Natural killer cell (primary cell): ENCODE measurements around the gene VWA7. TPM values are rescaled to one million over a fixed set of nuclear protein-coding genes. Genes with fewer than 3 reads are reported as not detected.
A peak's percentile ranks its signal among the peaks of the same experiment; 100 is the strongest.

Experiments used
- ATAC-seq, 3 donors: fragments of 150-1000 bp in 2 of 3; fragments of 200-7000 bp in 1 of 3; cut with Tn5 transposase; 1 replicate in 1 of 3; 2 replicates in 2 of 3; pipeline ENCODE4 v1.10.0; 2021; ENCODE audit warnings: mild to moderate bottlenecking in 2 of 3, moderate library complexity in 2 of 3
- DNase-seq, 2 donors: peaks; one replicate each; pipeline versions ENCODE4 v3.0.0 to v3.0.0-alpha.2; 2013 to 2021; ENCODE audit warnings: mixed read lengths in 1 of 2
- H3K27ac ChIP-seq: one replicate; pipeline ENCODE4 v1.5.1; 2013; ENCODE audit warnings: mild to moderate bottlenecking, low read length
- H3K27me3 ChIP-seq: one replicate; pipeline ENCODE4 v1.6.1; 2013; ENCODE audit warnings: low read length; ENCODE audit not compliant: control insufficient read depth, insufficient read depth
- H3K36me3 ChIP-seq: one replicate; pipeline ENCODE4 v1.6.1; 2013; ENCODE audit warnings: low read length; ENCODE audit not compliant: control insufficient read depth, insufficient read depth
- H3K4me1 ChIP-seq: one replicate; pipeline ENCODE4 v1.6.1; 2013; ENCODE audit warnings: low read length; ENCODE audit not compliant: control insufficient read depth, insufficient read depth
- H3K4me3 ChIP-seq: one replicate; pipeline ENCODE4 v1.5.1; 2013; ENCODE audit warnings: low read length
- H3K9me3 ChIP-seq: one replicate; pipeline ENCODE4 v1.6.1; 2013; ENCODE audit warnings: low read length; ENCODE audit not compliant: control insufficient read depth, insufficient read depth
- H3K27ac Mint-ChIP-seq, 2 donors: one replicate each; pipeline ENCODE4 v1.8.0; 2022; ENCODE audit warnings: mild to moderate bottlenecking in 2 of 2, mixed read lengths in 2 of 2, moderate library complexity in 1 of 2
- H3K27me3 Mint-ChIP-seq, 2 donors: one replicate each; pipeline ENCODE4 v1.8.0; 2022; ENCODE audit warnings: low read depth in 2 of 2, mixed read lengths in 2 of 2
- H3K36me3 Mint-ChIP-seq: one replicate; pipeline ENCODE4 v1.8.0; 2022; ENCODE audit warnings: mixed read lengths
- H3K4me1 Mint-ChIP-seq, 2 donors: one replicate each; pipeline ENCODE4 v1.8.0; 2022; ENCODE audit warnings: mixed read lengths in 2 of 2
- H3K4me3 Mint-ChIP-seq: one replicate; pipeline ENCODE4 v1.8.0; 2022; ENCODE audit warnings: mild to moderate bottlenecking, moderate library complexity, mixed read lengths
- H3K9me3 Mint-ChIP-seq, 2 donors: one replicate each; pipeline ENCODE4 v1.8.0; 2022; ENCODE audit warnings: mixed read lengths in 2 of 2
- WGBS: methylation state at CpG from one replicate; pipeline ENCODE4 v1.1.7; 2013; ENCODE audit warnings: missing lambda C conversion rate; ENCODE audit not compliant: insufficient coverage; 5-methylcytosine and 5-hydroxymethylcytosine counted together
- intact Hi-C: fragments of 100-400 bp; cut with micrococcal nuclease; formaldehyde crosslinking; loops from one replicate; pipeline ENCODE4 v1.14.2; 2022
- total RNA-seq, 4 donors: library from RNA; stranded (reverse); fragments of 120-200 nt in 1 of 4; gene quantifications; one replicate each; pipeline versions ENCODE4 v1.2.3 to v1.2.4, GENCODE V29; 2013 to 2022
- TF ChIP-seq, protein P1 (sequence below): fragments of 200-600 bp; IDR thresholded peaks from one replicate; pipeline ENCODE4 v1.8.0; 2022; ENCODE audit warnings: antibody characterized with exemption

The VWA7 gene
- total RNA-seq, 3 donors from 2014 or later (not counting 1 experiment from before 2014, with no cell fraction given): 2.4 to 4.7 (median 3.2) TPM

DNA sequence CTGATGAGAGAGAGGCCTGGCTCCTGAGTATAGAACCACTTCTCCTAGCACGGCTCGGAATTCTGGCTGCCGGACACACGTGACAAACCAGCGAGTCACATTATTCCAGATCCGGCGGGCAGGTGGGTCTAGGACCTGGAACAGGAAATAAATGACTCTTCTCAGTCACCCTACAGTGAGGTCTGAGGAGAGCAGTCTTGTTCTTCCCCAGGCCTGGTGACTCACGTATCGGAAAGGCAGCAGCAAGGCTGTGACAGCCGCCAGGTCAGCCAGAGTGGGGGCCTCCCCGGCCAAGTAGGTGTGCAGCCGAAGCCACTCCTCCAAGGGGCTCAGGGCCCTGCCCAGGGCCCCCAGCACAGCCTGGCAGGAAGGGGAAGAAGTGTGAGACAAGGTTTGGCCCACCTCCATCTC lies 15.6 kb upstream of the VWA7 start:
- Histone ChIP-seq H3K27me3 (no peaks in the 10 kb centered on the region), H3K4me3 (no peak overlapping the region), H3K9me3 (no peaks in the 10 kb centered on the region), H3K36me3 (peaks cover 10% of the 10 kb centered on the region), H3K27ac (peak overlapping the region; percentile 13), H3K4me1 (peaks cover 28% of the 10 kb centered on the region)
- TF ChIP-seq, protein P1, sequence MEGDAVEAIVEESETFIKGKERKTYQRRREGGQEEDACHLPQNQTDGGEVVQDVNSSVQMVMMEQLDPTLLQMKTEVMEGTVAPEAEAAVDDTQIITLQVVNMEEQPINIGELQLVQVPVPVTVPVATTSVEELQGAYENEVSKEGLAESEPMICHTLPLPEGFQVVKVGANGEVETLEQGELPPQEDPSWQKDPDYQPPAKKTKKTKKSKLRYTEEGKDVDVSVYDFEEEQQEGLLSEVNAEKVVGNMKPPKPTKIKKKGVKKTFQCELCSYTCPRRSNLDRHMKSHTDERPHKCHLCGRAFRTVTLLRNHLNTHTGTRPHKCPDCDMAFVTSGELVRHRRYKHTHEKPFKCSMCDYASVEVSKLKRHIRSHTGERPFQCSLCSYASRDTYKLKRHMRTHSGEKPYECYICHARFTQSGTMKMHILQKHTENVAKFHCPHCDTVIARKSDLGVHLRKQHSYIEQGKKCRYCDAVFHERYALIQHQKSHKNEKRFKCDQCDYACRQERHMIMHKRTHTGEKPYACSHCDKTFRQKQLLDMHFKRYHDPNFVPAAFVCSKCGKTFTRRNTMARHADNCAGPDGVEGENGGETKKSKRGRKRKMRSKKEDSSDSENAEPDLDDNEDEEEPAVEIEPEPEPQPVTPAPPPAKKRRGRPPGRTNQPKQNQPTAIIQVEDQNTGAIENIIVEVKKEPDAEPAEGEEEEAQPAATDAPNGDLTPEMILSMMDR: no peak
- H3K27ac Mint-ChIP-seq: no peak overlapping the region
- peaks cover 28 to 34% of the 10 kb centered on the region in 2 donors for H3K4me1 Mint-ChIP-seq
- H3K4me3 Mint-ChIP-seq: no peak overlapping the region
- no peak for DNase-seq
- peaks cover 7% of the 10 kb centered on the region for H3K36me3 Mint-ChIP-seq
- WGBS: 68% methylated on average over 12 of the region's 12 CpGs
- H3K9me3 Mint-ChIP-seq: no peaks in the 10 kb centered on the region
- H3K27me3 Mint-ChIP-seq: no peaks in the 10 kb centered on the region
- ATAC-seq: no peak
- intact Hi-C loops: no loop called here

DNA sequence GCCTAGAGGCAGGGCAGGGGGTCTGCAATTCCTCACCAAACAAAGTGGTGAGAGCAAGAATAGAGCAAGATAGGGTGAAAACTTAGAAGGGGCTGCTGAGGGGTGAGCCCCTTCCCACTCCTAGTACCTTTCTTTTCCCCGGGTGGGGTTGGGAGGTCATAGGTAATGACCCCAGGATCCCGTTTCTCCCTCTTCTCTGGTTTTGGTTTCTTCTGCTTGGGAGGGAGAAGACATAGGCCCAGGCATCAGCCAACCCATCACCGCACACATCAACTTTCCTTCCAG lies 14.9 kb upstream of the VWA7 start:
- Histone ChIP-seq H3K4me1 (peaks cover 21% of the 10 kb centered on the region), H3K27me3 (no peaks in the 10 kb centered on the region), H3K9me3 (no peaks in the 10 kb centered on the region), H3K36me3 (peaks cover 10% of the 10 kb centered on the region), H3K4me3 (no peak overlapping the region), H3K27ac (no peak overlapping the region)
- no peak for DNase-seq
- no peak overlapping the region for H3K27ac Mint-ChIP-seq
- intact Hi-C loops: no loop called here
- ATAC-seq: no peak
- no peaks in the 10 kb centered on the region for H3K27me3 Mint-ChIP-seq
- WGBS: 100% methylated on average over 1 of the region's 3 CpGs
- H3K9me3 Mint-ChIP-seq: no peaks in the 10 kb centered on the region
- H3K4me3 Mint-ChIP-seq: no peak overlapping the region
- peaks cover 24 to 28% of the 10 kb centered on the region in 2 donors for H3K4me1 Mint-ChIP-seq
- peaks cover 7% of the 10 kb centered on the region for H3K36me3 Mint-ChIP-seq
- TF ChIP-seq, protein P1: no peak

DNA sequence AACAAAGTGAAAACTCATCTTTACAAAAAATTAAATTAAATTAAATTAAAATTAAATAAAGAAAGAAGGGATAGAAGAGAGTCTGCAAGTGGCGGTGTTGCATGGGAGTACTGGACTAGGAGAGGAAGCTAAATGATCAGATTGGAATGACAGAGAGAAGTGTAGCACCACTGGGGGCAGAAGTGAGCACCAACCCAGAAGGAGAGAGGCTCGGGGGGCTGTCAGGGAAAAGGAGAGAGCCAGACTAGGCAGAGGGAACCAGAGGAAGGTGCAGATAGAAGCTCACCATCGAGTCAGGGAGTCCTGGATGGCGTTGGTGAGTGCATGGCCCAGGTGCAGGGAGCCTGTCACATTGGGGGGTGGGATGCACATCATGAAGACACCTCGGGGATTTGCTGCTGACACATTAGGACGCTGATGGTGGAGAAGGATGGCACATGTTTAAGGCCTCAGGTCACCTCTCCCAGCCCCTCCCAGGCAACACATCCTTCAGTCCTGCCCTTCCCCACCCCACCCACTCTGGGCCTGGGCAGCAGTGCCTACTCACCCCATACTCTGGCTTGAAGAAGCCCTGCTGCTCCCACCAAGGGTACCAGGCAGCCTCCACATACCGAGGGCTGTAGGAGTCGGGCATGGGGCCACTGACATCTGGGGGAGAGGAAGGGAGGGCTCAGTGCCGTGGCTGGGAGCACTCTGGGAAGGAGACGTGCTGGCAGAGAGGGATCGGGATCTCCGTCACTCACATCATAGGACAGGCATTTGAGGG lies 14.4 kb upstream of the VWA7 start:
- WGBS: 83% methylated on average over 12 of the region's 12 CpGs
- H3K27ac Mint-ChIP-seq: peak overlapping the region in 1 of 2 donors; percentile 7
- no peaks in the 10 kb centered on the region for H3K9me3 ChIP-seq
- peaks cover 7% of the 10 kb centered on the region for H3K36me3 Mint-ChIP-seq
- H3K4me1 Mint-ChIP-seq: peaks cover 24% of the 10 kb centered on the region in 2 donors
- no peak overlapping the region for H3K27ac ChIP-seq
- intact Hi-C loops: no loop called here
- no peaks in the 10 kb centered on the region for H3K27me3 Mint-ChIP-seq
- H3K36me3 ChIP-seq: peaks cover 10% of the 10 kb centered on the region
- peaks cover 19% of the 10 kb centered on the region for H3K4me1 ChIP-seq
- H3K27me3 ChIP-seq: no peaks in the 10 kb centered on the region
- H3K4me3 ChIP-seq: no peak overlapping the region
- no peak for ATAC-seq
- H3K4me3 Mint-ChIP-seq: no peak overlapping the region
- peak in 1 of 2 donors; percentile 60 for DNase-seq
- H3K9me3 Mint-ChIP-seq: no peaks in the 10 kb centered on the region
- TF ChIP-seq, protein P1: no peak

DNA sequence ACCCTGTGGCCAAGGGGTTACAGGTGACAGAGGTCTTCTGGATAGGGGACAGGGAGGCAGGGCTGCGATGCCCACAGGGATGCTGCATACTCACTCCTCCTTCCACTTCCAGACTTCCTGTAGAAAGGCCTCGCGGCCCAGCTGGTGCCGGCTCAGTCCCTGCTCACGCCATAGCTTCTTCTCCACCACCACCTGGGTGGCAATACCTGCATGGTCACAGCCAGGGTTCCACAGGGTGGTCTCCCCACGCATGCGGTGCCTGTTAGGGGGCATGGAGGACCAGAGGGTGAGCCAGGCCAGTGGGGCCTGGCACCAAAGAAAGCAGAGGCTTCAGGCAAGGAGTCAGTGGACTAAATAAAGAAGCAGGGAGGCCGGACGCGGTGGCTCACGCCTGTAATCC lies 8.3 kb upstream of the VWA7 start:
- ATAC-seq (no peak), DNase-seq (no peak)
- Histone ChIP-seq H3K9me3 (no peaks in the 10 kb centered on the region), H3K27ac (no peak overlapping the region), H3K27me3 (no peaks in the 10 kb centered on the region), H3K36me3 (peaks cover 48% of the 10 kb centered on the region), H3K4me1 (no peaks in the 10 kb centered on the region), H3K4me3 (no peak overlapping the region)
- TF ChIP-seq, protein P1: no peak
- H3K9me3 Mint-ChIP-seq: no peaks in the 10 kb centered on the region
- no peak overlapping the region for H3K27ac Mint-ChIP-seq
- no peak overlapping the region for H3K4me3 Mint-ChIP-seq
- peaks cover 2% of the 10 kb centered on the region for H3K36me3 Mint-ChIP-seq
- H3K27me3 Mint-ChIP-seq: no peaks in the 10 kb centered on the region
- H3K4me1 Mint-ChIP-seq: peaks cover 0 to 1% of the 10 kb centered on the region in 2 donors
- 99% methylated on average over 11 of the region's 11 CpGs for WGBS
- intact Hi-C loops: no loop called here
